PC-3 (cell line): ENCODE data around the gene VCX. TPM values are rescaled to one million over a fixed set of nuclear protein-coding genes. Genes with fewer than 3 reads are reported as not detected.

Experiments used
- ATAC-seq: fragments of 200-7000 bp; cut with Tn5 transposase; 2 replicates; pipeline ENCODE4 v1.9.1; 2020; ENCODE audit warnings: mild to moderate bottlenecking, moderate library complexity
- BruUV-seq: library from RNA; stranded (reverse); fragments of 400-500 nt; replicated peaks from 2 replicates; lab custom pipeline; 2021; lab: Mats Ljungman, UMichigan
- CTCF ChIA-PET: fragments of 300-600 bp; sonication (Branson Sonifier 250); formaldehyde crosslinking; loops from one replicate; lab custom pipeline; 2022; ENCODE audit warnings: antibody characterized with exemption; lab: Charles Lee
- POLR2A ChIA-PET: fragments of 300-600 bp; sonication (Branson Sonifier 250); formaldehyde crosslinking; loops from one replicate; lab custom pipeline; 2022; ENCODE audit warnings: antibody characterized with exemption; ENCODE audit not compliant: unreplicated experiment; lab: Charles Lee
- DNase-seq: peaks from one replicate; pipeline ENCODE4 v3.0.0-alpha.2; 2015
- H2AFZ ChIP-seq: fragments of 300-600 bp; sonication (generic); 2 replicates; pipeline ENCODE4 v1.6.0; 2016; ENCODE audit warnings: antibody characterized with exemption, low read length
- H3F3A ChIP-seq: fragments of 300-600 bp; sonication (generic); one replicate; pipeline ENCODE4 v1.6.0; 2017; ENCODE audit warnings: antibody characterized with exemption, low read length, control low read depth, mild to moderate bottlenecking; ENCODE audit not compliant: unreplicated experiment
- H3K27ac ChIP-seq: fragments of 300-600 bp; sonication (generic); 2 replicates; pipeline ENCODE4 v1.5.1; 2016; ENCODE audit warnings: mild to moderate bottlenecking, low read length
- H3K27me3 ChIP-seq: fragments of 300-600 bp; sonication (generic); 2 replicates; pipeline ENCODE4 v1.6.1; 2016; ENCODE audit warnings: low read length, mixed read lengths
- H3K36me3 ChIP-seq: fragments of 300-600 bp; sonication (generic); 2 replicates; pipeline ENCODE4 v1.6.1; 2016; ENCODE audit warnings: low read depth, mixed run types, low read length, mixed read lengths
- H3K4me1 ChIP-seq: fragments of 300-600 bp; sonication (generic); 2 replicates; pipeline ENCODE4 v1.5.1; 2016; ENCODE audit warnings: low read length; ENCODE audit not compliant: insufficient read depth
- H3K4me2 ChIP-seq: fragments of 300-600 bp; sonication (generic); 2 replicates; pipeline ENCODE4 v1.6.0; 2016; ENCODE audit warnings: low read length
- H3K4me3 ChIP-seq: fragments of 300-600 bp; sonication (generic); 2 replicates; pipeline ENCODE4 v1.5.1; 2016; ENCODE audit warnings: mild to moderate bottlenecking, low read length, mixed read lengths
- H3K79me2 ChIP-seq: fragments of 300-600 bp; sonication (generic); 2 replicates; pipeline ENCODE4 v1.6.1; 2017; ENCODE audit warnings: low read length, mixed read lengths
- H3K9ac ChIP-seq: fragments of 300-600 bp; sonication (generic); 2 replicates; pipeline ENCODE4 v1.6.0; 2016; ENCODE audit warnings: mild to moderate bottlenecking, low read length
- H3K9me2 ChIP-seq: fragments of 300-600 bp; sonication (generic); replicated peaks from 2 replicates; pipeline ENCODE4 v1.6.1; 2016; ENCODE audit warnings: mixed run types, low read length, mixed read lengths
- H3K9me3 ChIP-seq: fragments of 300-600 bp; sonication (generic); 2 replicates; pipeline ENCODE4 v1.6.1; 2016; ENCODE audit warnings: low read length, mixed read lengths
- H4K20me1 ChIP-seq: fragments of 300-600 bp; sonication (generic); 2 replicates; pipeline ENCODE4 v1.6.1; 2016; ENCODE audit warnings: low read length, mixed read lengths
- CTCF ChIP-seq: fragments of 300-600 bp; sonication (generic); conservative IDR thresholded peaks from 2 replicates; pipeline ENCODE4 v1.5.1; 2017; ENCODE audit warnings: antibody characterized with exemption, low read depth, mild to moderate bottlenecking, low read length
- EZH2 ChIP-seq: fragments of 300-600 bp; sonication (generic); IDR thresholded peaks from one replicate; pipeline ENCODE4 v1.6.1; 2017; ENCODE audit warnings: antibody characterized with exemption, mild to moderate bottlenecking, low read length; ENCODE audit not compliant: unreplicated experiment
- EZH2phosphoT487 ChIP-seq: fragments of 300-600 bp; sonication (generic); IDR thresholded peaks from 2 replicates; pipeline ENCODE4 v1.6.1; 2018; ENCODE audit warnings: mild to moderate bottlenecking, antibody characterized with exemption, low read length, borderline replicate concordance
- intact Hi-C: fragments of 100-400 bp; cut with micrococcal nuclease; formaldehyde crosslinking; loops from 2 replicates; pipeline ENCODE4 v1.9.0; 2023
- total RNA-seq: library from RNA; depleted of rRNA; stranded (reverse); fragments of >200 nt; gene quantifications from 2 replicates; pipeline ENCODE4 v1.2.3, GENCODE V29; 2014

VCX gene
- total RNA-seq, 1 experiment from 2014 or later = 0.26 TPM

- intact Hi-C loops = no loop called here
- POLR2A ChIA-PET = no interaction called here
- Histone ChIP-seq H3K4me3 (no peak overlapping the region), H3K27ac (no peak overlapping the region), H3K4me2 (no peak overlapping the region), H3K79me2 (no peaks in the 10 kb centered on the region), H3K36me3 (no peaks in the 10 kb centered on the region), H3K4me1 (no peaks in the 10 kb centered on the region), H3K9me3 (no peaks in the 10 kb centered on the region), H3K9me2 (no peaks in the 10 kb centered on the region), H3K9ac (no peak overlapping the region), H2AFZ (no peak overlapping the region), H3F3A (no peaks in the 10 kb centered on the region), H3K27me3 (peaks cover 16% of the 10 kb centered on the region; the same call in 1 of the 2 replicates), H4K20me1 (no peaks in the 10 kb centered on the region)
- DNase-seq = no peak
- ATAC-seq = no peak
- BruUV-seq = no TSS peak
- CTCF ChIA-PET = no interaction called here
- TF ChIP-seq CTCF = no peak
Observed at GRCh38 chrX:7815166-7815805, 27.7 kb upstream of the VCX start.

GRCh38 chrX:7828594-7828993 lies 14.4 kb upstream of the VCX start:
- Histone ChIP-seq H3K9me3 (no peaks in the 10 kb centered on the region), H3K4me1 (no peaks in the 10 kb centered on the region), H2AFZ (no peak overlapping the region), H3K4me3 (no peak overlapping the region), H3K27ac (no peak overlapping the region), H3K79me2 (no peaks in the 10 kb centered on the region), H3K27me3 (peaks cover 28% of the 10 kb centered on the region; the same call in 1 of the 2 replicates), H3K9ac (no peak overlapping the region), H3K9me2 (no peaks in the 10 kb centered on the region), H3K36me3 (no peaks in the 10 kb centered on the region), H3K4me2 (no peak overlapping the region), H3F3A (no peaks in the 10 kb centered on the region), H4K20me1 (no peaks in the 10 kb centered on the region)
- DNase-seq (peak; percentile 28), ATAC-seq (no peak)
- BruUV-seq = no TSS peak
- CTCF ChIA-PET = no interaction called here
- TF ChIP-seq CTCF = peak; percentile 49
- no peak for TF ChIP-seq EZH2
- intact Hi-C loops = no loop called here
- POLR2A ChIA-PET = no interaction called here

GRCh38 chrX:7841084-7841805 lies 1.7 kb upstream of the VCX start:
- ChIA-PET CTCF (no interaction called here), POLR2A (no interaction called here)
- Histone ChIP-seq H3K4me3 (no peak overlapping the region), H2AFZ (no peak overlapping the region), H3K9me3 (no peaks in the 10 kb centered on the region), H3K27ac (no peak overlapping the region), H3F3A (no peaks in the 10 kb centered on the region), H3K4me2 (no peak overlapping the region), H3K27me3 (peaks cover 14% of the 10 kb centered on the region), H3K9ac (no peak overlapping the region), H3K36me3 (no peaks in the 10 kb centered on the region), H3K9me2 (no peaks in the 10 kb centered on the region), H4K20me1 (no peaks in the 10 kb centered on the region), H3K79me2 (no peaks in the 10 kb centered on the region), H3K4me1 (no peaks in the 10 kb centered on the region)
- intact Hi-C loops = no loop called here
- no peak for ATAC-seq
- DNase-seq = no peak
- no TSS peak for BruUV-seq
- TF ChIP-seq EZH2 = no peak
- TF ChIP-seq CTCF = no peak
- TF ChIP-seq EZH2phosphoT487 = no peak
